Activated CD8-positive, alpha-beta memory T cell treated with anti-CD3 and anti-CD28 coated beads, Interleukin-2, amount 50 U/mL, for 24 hours (primary cell): ENCODE results near the gene FAM83G.
"Not testable (repeated sequence)": the region's sequence is repeated elsewhere in the genome, so short reads cannot be mapped to it uniquely, and the experiment has no call there.

Source experiments
- DNase-seq: peaks from one replicate; pipeline ENCODE4 v3.0.0-alpha.2; 2020; ENCODE audit errors: extremely low read depth

Gene FAM83G

DNA sequence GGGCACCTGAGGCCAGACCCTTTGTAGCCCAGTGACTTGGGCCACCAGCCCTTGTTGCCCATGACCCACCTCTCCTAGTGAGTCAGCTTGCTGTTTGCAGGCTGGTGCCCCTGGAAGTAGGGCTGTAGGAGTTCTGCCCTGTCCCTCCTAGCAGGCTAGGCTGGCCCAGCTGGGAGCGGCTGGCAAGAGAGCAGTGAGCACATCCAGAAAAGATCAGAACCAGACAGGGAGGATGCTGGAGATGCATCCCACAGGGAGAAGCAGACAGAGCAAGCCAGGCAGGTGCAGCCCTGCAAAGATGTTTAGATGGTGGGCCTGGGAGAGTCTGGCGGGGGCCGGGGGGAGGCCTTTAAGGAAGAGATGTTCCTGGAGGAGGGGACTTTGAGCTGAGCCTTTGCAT lies 50.2 kb downstream of the FAM83G start:
- no peak for DNase-seq

- no peak for DNase-seq
Observed at GRCh38 chr17:18953231-18953728, 51.3 kb downstream of the FAM83G start.

DNA sequence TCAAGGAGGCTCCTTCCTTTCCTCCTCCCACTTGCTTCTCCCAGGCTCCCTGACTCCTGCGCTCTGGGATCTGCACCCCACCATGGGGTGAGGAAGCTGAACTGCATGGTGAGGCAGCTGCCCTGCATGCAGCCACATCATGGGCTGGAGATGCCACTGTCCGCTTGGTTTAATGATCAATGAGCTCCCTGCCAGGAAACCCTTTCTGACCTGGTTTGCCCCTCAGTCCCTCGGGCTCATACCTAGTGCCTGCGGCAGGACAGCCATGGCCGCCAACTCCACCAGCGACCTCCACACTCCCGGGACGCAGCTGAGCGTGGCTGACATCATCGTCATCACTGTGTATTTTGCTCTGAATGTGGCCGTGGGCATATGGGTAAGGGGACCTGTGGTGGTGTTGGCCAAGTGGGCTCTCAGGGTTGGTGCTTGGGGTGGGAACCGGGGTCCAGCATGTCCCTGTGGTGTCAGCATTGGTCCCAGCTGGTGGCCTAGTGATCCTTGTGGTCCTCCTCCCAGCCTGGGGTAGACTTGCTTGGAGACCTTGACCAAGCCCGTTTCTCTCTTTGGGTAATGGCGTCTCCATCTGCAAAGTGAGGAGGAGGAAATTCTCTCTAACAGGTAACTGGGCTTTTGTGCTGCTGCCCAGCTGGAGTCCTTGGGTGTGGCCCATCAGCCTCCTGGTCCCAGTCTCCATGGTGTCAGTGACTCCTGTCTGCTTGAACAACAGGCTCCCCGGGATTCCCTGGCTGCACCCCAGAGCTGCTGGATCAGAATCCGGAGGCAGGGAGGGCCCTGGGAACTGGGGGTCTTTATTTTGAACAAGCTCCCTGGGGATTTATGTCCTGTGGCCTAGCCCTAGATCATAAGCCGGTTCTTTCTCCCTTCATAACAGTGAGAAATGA lies 52.4 kb downstream of the FAM83G start, which contains the start of gene SLC5A10:
Gene SLC5A10, plus strand, starts transcription at position 225 of the 902 bp plus-strand sequence. Its CDS starts 41 bp downstream, at position 266.
- DNase-seq: no peak

GRCh38 chr17:18950944-18951905 lies 53.3 kb downstream of the FAM83G start:
- no peak for DNase-seq

DNA sequence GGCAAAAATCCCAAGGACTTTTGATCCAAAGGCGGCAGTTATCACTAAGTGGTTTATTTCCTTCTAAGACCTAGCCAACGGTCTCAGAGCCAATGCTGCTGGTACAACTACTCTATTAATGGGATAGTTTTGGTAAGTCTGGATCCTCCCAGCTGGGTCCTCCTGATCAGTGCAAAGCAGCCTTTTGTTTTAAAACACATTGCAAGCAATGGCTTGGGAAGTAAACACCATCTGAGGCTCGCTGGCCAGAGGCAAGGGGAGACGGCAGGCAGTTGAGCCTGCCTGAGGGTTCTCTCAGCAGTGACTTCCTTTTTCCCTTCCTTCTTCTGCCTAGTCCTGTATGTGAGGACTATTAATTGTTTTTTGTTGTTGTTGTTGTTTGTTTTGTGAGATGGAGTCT lies 54.2 kb downstream of the FAM83G start:
- DNase-seq: no peak

- DNase-seq: no peak
Observed at GRCh38 chr17:18949566-18949965, 55.0 kb downstream of the FAM83G start.

- no peak for DNase-seq
Observed at GRCh38 chr17:18948476-18949006, 56.0 kb downstream of the FAM83G start.

DNA sequence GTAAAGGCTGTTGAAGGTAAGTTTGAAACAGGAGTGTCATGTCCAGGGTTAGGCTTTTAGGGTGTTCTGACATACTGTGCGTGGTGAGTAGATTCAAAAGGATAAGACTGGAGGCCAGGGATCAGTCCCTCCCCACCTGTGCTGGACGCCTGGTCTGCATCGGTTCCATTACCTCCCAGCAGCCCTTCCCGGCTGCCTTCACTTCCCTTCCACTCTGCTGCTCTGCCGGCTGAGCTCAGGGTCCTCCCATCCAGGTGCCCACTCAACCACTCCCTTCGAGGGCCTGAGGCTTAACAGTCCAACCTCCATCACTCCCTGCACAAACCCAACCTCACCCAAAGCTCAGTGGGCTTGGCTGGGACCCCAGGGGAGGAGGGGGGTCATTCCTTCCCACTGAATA lies 56.7 kb downstream of the FAM83G start:
- DNase-seq: no peak

DNA sequence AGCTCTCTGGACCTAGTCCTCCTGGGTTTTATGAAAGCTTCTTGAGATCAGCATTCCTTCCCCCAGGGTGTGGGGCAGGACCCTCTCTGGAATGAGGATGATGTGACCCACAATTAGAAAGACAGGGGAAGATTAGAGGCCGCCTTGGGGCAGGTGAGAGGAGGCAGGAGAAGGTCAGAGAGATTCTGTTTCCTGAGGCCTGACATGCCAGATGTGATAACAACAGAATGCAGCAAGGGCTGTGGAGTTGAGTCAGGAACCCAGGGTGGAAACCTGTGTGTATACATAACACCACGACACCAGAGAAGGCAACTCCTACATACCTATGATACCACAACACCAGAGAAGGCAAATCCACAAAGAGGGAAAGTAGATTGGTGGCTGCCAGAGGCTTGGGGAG lies 58.0 kb downstream of the FAM83G start:
- no peak for DNase-seq

DNA sequence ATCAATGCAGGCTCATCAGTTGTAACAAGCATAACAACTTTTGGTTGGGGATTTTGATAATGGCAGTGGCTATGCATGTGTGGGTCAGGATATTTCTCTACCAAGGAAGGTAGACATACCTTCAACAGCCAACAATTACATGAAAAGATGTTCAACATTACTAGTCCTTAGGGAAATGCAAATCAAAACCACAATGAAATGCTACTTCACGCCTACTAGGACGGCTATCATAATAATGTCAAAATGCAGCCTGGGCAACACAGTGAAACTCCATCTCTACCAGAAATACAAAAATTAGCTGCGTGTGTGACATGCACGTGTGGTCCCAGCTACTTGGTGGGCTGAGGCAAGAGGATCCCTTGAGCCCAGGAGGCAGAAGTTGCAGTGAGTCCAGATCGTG lies 59.9 kb downstream of the FAM83G start:
- no peak for DNase-seq

DNA sequence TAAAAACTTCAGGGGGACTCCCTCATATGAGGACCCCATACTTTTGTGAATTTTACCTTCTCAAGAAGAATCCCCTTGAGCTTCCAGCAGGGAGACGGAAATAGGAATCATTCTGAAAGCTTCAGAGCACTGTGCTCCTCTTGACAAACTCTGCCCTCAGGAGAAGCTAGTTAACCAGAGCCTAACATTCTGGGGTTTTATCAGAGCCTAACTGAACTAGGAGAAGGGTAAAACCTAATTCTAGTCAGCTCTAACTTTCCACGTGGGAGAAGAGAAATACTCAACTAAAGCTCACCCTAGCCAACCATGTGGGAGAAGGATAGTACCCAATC lies 65.9 kb downstream of the FAM83G start:
- no peak for DNase-seq

DNA sequence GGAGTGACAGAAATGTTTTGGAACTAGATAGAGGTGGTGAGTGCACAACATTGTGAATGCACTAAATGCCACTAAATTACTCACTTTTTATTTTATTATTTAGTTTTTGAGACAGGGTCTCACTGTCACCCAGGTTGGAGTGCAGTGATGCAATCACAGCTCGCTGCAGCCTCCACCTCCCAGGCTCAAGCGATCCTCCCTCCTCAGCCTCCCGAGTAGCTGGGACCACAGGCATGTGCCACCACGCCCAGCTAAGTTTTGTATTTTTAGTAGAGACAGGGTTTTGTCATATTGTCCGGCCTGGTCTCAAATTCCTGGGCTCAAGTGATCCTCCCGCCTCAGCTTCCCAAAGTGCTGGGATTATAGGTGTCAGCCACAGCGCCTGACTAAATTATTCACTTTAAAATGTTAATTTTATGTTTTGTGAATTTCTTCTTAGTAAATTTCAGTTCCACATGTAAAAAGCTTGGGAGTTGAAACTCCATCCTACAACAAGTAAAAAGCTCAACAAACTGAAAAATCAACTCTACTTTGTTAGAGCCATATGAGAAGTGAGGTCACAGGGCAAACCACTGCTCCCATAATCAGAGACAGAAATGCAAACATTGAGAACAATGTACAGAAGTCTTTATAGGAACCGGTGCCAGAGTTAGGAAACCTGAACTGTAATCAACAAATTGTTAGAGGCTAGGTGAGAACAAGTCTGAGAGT lies 66.4 kb downstream of the FAM83G start:
- DNase-seq: no peak

DNA sequence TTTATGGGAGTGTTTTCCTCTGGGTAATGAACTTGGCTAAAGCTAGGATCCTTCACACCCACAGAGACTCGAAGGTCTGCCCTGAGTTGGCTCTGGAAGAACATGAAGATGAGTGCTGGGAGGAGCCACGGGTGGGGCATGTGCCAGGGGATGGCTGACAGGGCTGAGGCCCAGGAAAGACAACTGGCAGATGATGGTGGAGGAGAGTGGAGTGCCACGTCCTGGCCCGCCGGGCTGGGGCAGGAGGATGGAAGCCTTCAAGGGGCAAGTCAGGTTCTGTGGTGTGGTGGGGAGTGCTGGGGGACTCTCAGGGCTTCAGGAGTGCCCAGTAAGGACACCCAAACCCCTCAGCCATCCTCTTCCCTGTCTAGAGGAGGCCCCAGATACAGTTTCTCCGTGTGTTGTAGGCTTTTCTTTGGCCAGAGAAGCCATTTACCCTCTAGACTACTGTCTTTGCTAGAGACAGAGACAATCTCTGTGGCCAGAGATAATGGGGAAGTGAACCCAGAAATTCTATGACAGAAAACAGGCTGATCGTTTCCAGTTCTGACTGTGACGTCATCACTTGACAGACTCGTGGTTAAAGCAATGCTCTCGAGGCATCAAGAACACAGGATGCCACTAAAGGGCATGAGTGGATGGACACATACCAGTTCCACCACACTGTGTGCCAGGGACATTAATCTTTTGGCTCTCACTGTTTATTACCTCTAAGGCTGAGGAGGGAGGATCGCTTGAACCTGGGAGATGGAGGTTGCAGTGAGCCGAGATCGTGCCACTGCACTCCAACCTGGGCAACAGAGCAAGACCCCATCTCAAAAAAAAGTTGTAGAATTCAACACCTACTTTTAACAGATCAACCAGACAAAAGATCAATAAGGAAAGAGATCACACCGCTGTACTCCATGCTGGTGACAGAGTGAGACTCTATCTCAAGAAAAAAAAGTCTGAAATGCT lies 71.2 kb downstream of the FAM83G start:
- no peak for DNase-seq

DNA sequence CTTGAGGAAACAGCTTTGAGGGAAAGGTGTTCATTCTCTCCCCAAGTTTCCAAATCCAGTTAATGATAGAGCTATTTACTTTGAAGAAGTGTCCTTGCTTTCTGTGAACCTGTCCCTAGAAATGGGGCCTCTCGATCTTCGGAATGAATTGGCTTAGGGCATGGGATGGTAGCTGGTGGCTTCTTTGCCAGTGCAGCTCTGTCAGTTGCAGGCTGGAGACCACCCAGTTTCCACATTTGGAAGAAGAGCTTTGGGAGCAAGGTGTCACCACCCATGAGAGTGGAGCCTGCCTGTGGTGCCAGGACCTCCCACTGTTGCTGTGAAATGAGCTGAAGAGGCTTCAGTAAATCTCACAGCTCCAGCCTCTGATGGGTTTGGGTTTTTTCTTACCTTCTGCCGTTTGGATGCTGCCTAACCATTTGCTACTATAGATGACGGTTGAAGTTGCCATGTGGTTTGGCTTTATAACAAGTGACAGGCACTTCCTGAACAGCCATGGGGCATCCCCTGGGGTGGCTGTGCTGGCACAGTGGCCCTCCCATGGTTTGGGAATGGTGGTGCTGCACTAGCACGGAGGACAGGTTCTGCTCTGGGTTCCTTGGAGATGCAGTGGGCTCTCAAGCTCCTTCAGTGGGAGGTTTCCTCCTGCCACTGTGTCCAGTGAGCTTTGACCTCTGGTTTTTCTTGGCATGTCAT lies 72.1 kb downstream of the FAM83G start:
- no peak for DNase-seq

- no peak for DNase-seq
Observed at GRCh38 chr17:18928628-18929125, 75.9 kb downstream of the FAM83G start.

DNA sequence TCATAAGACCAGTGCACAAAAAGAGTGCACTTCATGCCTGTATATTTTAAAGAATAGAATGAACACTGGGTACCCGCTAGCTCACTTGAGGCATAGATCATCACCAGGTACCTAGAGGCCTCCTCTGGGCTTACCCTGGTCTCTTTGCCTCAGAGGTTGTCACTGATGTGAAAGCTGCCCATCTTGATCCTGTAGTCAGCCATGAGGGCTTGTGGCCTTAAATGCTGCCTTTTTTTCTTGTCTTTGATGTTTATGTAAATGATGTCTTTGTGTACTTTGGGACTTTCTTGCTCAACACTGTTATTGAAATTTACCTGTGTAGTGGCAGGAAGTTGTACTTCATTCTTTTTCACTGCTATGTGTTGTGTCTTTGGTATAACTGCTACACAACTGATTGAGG lies 79.4 kb downstream of the FAM83G start:
- DNase-seq: no peak

DNA sequence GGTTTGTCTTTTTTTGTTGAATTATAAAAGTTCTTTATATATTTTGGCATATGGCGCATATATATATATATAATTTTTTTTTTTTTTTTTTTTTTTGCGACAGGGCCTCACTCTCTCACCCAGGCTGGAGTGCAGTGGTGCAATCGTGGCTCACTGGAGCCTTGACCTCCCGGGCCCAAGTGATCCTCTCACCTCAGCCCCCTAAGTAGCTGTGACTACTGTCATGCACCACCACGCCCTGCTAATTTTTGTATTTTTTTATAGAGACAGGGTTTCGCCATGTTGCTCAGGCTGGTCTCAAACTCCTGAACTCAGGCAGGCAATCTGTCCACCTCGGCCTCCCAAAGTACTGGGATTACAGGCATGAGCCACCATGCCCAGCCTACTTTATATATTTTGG lies 82.0 kb downstream of the FAM83G start:
- not testable (repeated sequence) for DNase-seq

- DNase-seq: no peak
Observed at GRCh38 chr17:18921912-18922451, 82.6 kb downstream of the FAM83G start.

GRCh38 chr17:18921485-18921884 lies 83.1 kb downstream of the FAM83G start:
- no peak for DNase-seq
